ENCODE measurements around the gene PDE4A. TPM values are rescaled to one million over a fixed set of nuclear protein-coding genes. Genes with fewer than 3 reads are reported as not detected.

Gene PDE4A
- total and polyA plus RNA-seq, 4 experiments from 2014 or later, result 0.81 to 5.6 (median 2.9) TPM

- Mint-ChIP-seq H3K4me3 (peak overlapping the region; percentile 40 to 76 (median 59)), H3K4me1 (peaks cover 20 to 52% (median 36%) of the 10 kb centered on the region in 4 donors), H3K27me3 (peaks cover 7 to 17% of the 10 kb centered on the region in 2 donors), H3K9me3 (peaks cover 0 to 2% (median 0%) of the 10 kb centered on the region in 8 donors), H3K36me3 (peaks cover 0 to 9% of the 10 kb centered on the region in 2 donors), H3K27ac (peak overlapping the region; percentile 65 to 89 (median 84))
- no peak for DNase-seq
- Histone ChIP-seq H3K9me3 (ENCODE audit: control insufficient read depth in 1 of 2, low read length in 2 of 2) (no peaks in the 10 kb centered on the region), H3K4me3 (ENCODE audit: low read length in 2 of 2) (no peak overlapping the region), H3K27ac (ENCODE audit: low read depth, low read length) (peak overlapping the region; percentile 50), H3K27me3 (ENCODE audit: insufficient read depth, low read length) (no peaks in the 10 kb centered on the region), H3K4me1 (ENCODE audit: insufficient read depth, low read length) (peaks cover 40% of the 10 kb centered on the region), H3K36me3 (ENCODE audit: insufficient read depth, low read length) (no peaks in the 10 kb centered on the region)
- ChIA-PET CTCF (ENCODE audit: partially characterized antibody) (interaction anchor here (1.6 to 19.1 kb wide), 3 partner anchors 19 to 173 kb away, joined by 3 to 379 read pairs (median 82); partner anchors contain the start of gene CDC37), POLR2A (ENCODE audit: partially characterized antibody) (interaction anchor here (26.5 kb wide), 1 partner anchor 24 kb away, joined by 470 read pairs; the partner anchor contains the start of gene CDC37)
- intact Hi-C loops (cut with micrococcal nuclease), result no loop called here
Observed at GRCh38 chr19:10433131-10433536, 12.8 kb downstream of the PDE4A start.

- Histone ChIP-seq H3K4me3 (ENCODE audit: low read length in 2 of 2) (no peak overlapping the region), H3K27ac (ENCODE audit: low read depth, low read length) (no peak overlapping the region), H3K36me3 (ENCODE audit: insufficient read depth, low read length) (no peaks in the 10 kb centered on the region), H3K9me3 (ENCODE audit: control insufficient read depth in 1 of 2, low read length in 2 of 2) (no peaks in the 10 kb centered on the region), H3K27me3 (ENCODE audit: insufficient read depth, low read length) (no peaks in the 10 kb centered on the region), H3K4me1 (ENCODE audit: insufficient read depth, low read length) (no peaks in the 10 kb centered on the region)
- Mint-ChIP-seq H3K27me3 (no peaks in the 10 kb centered on the region), H3K4me3 (no peak overlapping the region), H3K27ac (no peak overlapping the region), H3K4me1 (peaks cover 0 to 6% (median 2%) of the 10 kb centered on the region in 4 donors), H3K9me3 (no peaks in the 10 kb centered on the region), H3K36me3 (no peaks in the 10 kb centered on the region)
- intact Hi-C loops (cut with micrococcal nuclease), result no loop called here
- DNase-seq, result no peak
- CTCF ChIA-PET (ENCODE audit: partially characterized antibody), result interaction anchor here (1.1 kb wide), 1 partner anchor 11 kb away, joined by 3 read pairs; no protein-coding TSS in a partner anchor
- POLR2A ChIA-PET (ENCODE audit: partially characterized antibody), result no interaction called here
Observed at GRCh38 chr19:10439588-10439987, 19.2 kb downstream of the PDE4A start.

- intact Hi-C loops (cut with micrococcal nuclease), result no loop called here
- no peak overlapping the region for H3K4me3 ChIP-seq (ENCODE audit: low read length in 2 of 2)
- no peaks in the 10 kb centered on the region for H3K9me3 Mint-ChIP-seq
- ChIA-PET CTCF (ENCODE audit: partially characterized antibody) (interaction anchor here (0.5 kb wide), 1 partner anchor 8 kb away, joined by 3 read pairs; no protein-coding TSS in a partner anchor), POLR2A (ENCODE audit: partially characterized antibody) (no interaction called here)
- H3K9me3 ChIP-seq (ENCODE audit: control insufficient read depth in 1 of 2, low read length in 2 of 2), result no peaks in the 10 kb centered on the region
- no peaks in the 10 kb centered on the region for H3K36me3 ChIP-seq (ENCODE audit: insufficient read depth, low read length)
- H3K27me3 Mint-ChIP-seq, result no peaks in the 10 kb centered on the region
- no peaks in the 10 kb centered on the region for H3K4me1 ChIP-seq (ENCODE audit: insufficient read depth, low read length)
- H3K4me3 Mint-ChIP-seq, result no peak overlapping the region
- H3K27me3 ChIP-seq (ENCODE audit: insufficient read depth, low read length), result no peaks in the 10 kb centered on the region
- DNase-seq, result no peak
- no peak overlapping the region for H3K27ac ChIP-seq (ENCODE audit: low read depth, low read length)
- peaks cover 0 to under 1% (median 0%) of the 10 kb centered on the region in 4 donors for H3K4me1 Mint-ChIP-seq
- H3K27ac Mint-ChIP-seq, result no peak overlapping the region
- H3K36me3 Mint-ChIP-seq, result no peaks in the 10 kb centered on the region
Observed at GRCh38 chr19:10442698-10443097, 22.4 kb downstream of the PDE4A start.

GRCh38 chr19:10449037-10449436, 28.7 kb downstream of the PDE4A start:
- intact Hi-C loops (cut with micrococcal nuclease), result no loop called here
- Mint-ChIP-seq H3K4me3 (no peak overlapping the region), H3K27ac (no peak overlapping the region), H3K36me3 (peaks cover 0 to 7% of the 10 kb centered on the region in 2 donors), H3K9me3 (peaks cover 0 to 1% (median 0%) of the 10 kb centered on the region in 8 donors), H3K4me1 (peaks cover 0 to 4% (median 1%) of the 10 kb centered on the region in 4 donors), H3K27me3 (no peaks in the 10 kb centered on the region)
- H3K9me3 ChIP-seq (ENCODE audit: control insufficient read depth in 1 of 2, low read length in 2 of 2), result no peaks in the 10 kb centered on the region
- no peaks in the 10 kb centered on the region for H3K4me1 ChIP-seq (ENCODE audit: insufficient read depth, low read length)
- ChIA-PET POLR2A (ENCODE audit: partially characterized antibody) (no interaction called here), CTCF (ENCODE audit: partially characterized antibody) (interaction anchor here (0.7 kb wide), 1 partner anchor 12 kb away, joined by 3 read pairs; no protein-coding TSS in a partner anchor)
- DNase-seq, result no peak
- no peak overlapping the region for H3K27ac ChIP-seq (ENCODE audit: low read depth, low read length)
- H3K27me3 ChIP-seq (ENCODE audit: insufficient read depth, low read length), result no peaks in the 10 kb centered on the region
- H3K4me3 ChIP-seq (ENCODE audit: low read length in 2 of 2), result no peak overlapping the region
- H3K36me3 ChIP-seq (ENCODE audit: insufficient read depth, low read length), result no peaks in the 10 kb centered on the region

GRCh38 chr19:10450191-10450852, 30.0 kb downstream of the PDE4A start:
- POLR2A ChIA-PET (ENCODE audit: partially characterized antibody), result no interaction called here
- H3K27ac Mint-ChIP-seq, result peak overlapping the region in 1 of 7 donors; percentile 44

GRCh38 chr19:10450853-10451609, 30.7 kb downstream of the PDE4A start:
- Mint-ChIP-seq H3K4me3 (no peak overlapping the region), H3K27me3 (no peaks in the 10 kb centered on the region), H3K4me1 (peaks cover 0 to 4% (median 1%) of the 10 kb centered on the region in 4 donors), H3K9me3 (peaks cover 0 to 1% (median 0%) of the 10 kb centered on the region in 8 donors), H3K36me3 (peaks cover 0 to 7% of the 10 kb centered on the region in 2 donors), H3K27ac (no peak overlapping the region)
- H3K4me3 ChIP-seq (ENCODE audit: low read length in 2 of 2), result no peak overlapping the region
- H3K27me3 ChIP-seq (ENCODE audit: insufficient read depth, low read length), result no peaks in the 10 kb centered on the region
- ChIA-PET POLR2A (ENCODE audit: partially characterized antibody) (no interaction called here), CTCF (ENCODE audit: partially characterized antibody) (interaction anchor here (1.1 kb wide), 1 partner anchor 30 kb away, joined by 4 read pairs; no protein-coding TSS in a partner anchor)
- intact Hi-C loops (cut with micrococcal nuclease), result no loop called here
- DNase-seq, result no peak
- H3K27ac ChIP-seq (ENCODE audit: low read depth, low read length), result no peak overlapping the region
- H3K9me3 ChIP-seq (ENCODE audit: control insufficient read depth in 1 of 2, low read length in 2 of 2), result no peaks in the 10 kb centered on the region
- no peaks in the 10 kb centered on the region for H3K4me1 ChIP-seq (ENCODE audit: insufficient read depth, low read length)
- no peaks in the 10 kb centered on the region for H3K36me3 ChIP-seq (ENCODE audit: insufficient read depth, low read length)

More at GRCh38 chr19:10450191-10450852, 30.0 kb downstream of the PDE4A start:
- intact Hi-C loops (cut with micrococcal nuclease), result no loop called here
- CTCF ChIA-PET (ENCODE audit: partially characterized antibody), result no interaction called here
- Histone ChIP-seq H3K27ac (ENCODE audit: low read depth, low read length) (no peak overlapping the region), H3K9me3 (ENCODE audit: control insufficient read depth in 1 of 2, low read length in 2 of 2) (no peaks in the 10 kb centered on the region), H3K4me1 (ENCODE audit: insufficient read depth, low read length) (no peaks in the 10 kb centered on the region), H3K36me3 (ENCODE audit: insufficient read depth, low read length) (no peaks in the 10 kb centered on the region), H3K27me3 (ENCODE audit: insufficient read depth, low read length) (no peaks in the 10 kb centered on the region), H3K4me3 (ENCODE audit: low read length in 2 of 2) (no peak overlapping the region)
- no peak for DNase-seq
- Mint-ChIP-seq H3K4me1 (peaks cover 0 to 4% (median 1%) of the 10 kb centered on the region in 4 donors), H3K4me3 (no peak overlapping the region), H3K27me3 (no peaks in the 10 kb centered on the region), H3K36me3 (peaks cover 0 to 7% of the 10 kb centered on the region in 2 donors), H3K9me3 (peaks cover 0 to 1% (median 0%) of the 10 kb centered on the region in 8 donors)
